Measurements from ENCODE around the gene CNTN2. TPM values are rescaled to one million over a fixed set of nuclear protein-coding genes. Genes with fewer than 3 reads are reported as not detected.

Gene CNTN2
- polyA plus RNA-seq, 4 donors = under 0.01 to 1.7 (median 0.35) TPM; not detected in 1

- Histone ChIP-seq H3K27ac (ENCODE audit: low read depth in 1 of 3, low read length in 2 of 3) (no peak overlapping the region), H3K36me3 (ENCODE audit: control insufficient read depth in 3 of 3, insufficient read depth in 2 of 3, low read depth in 1 of 3, low read length in 3 of 3) (peaks cover 3 to 16% (median 7%) of the 10 kb centered on the region in 3 donors), H3K27me3 (ENCODE audit: control insufficient read depth in 3 of 3, insufficient read depth in 3 of 3, low read length in 3 of 3) (no peaks in the 10 kb centered on the region), H3K4me1 (ENCODE audit: control insufficient read depth in 3 of 3, insufficient read depth in 2 of 3, low read depth in 1 of 3, low read length in 2 of 3) (no peaks in the 10 kb centered on the region), H3K4me3 (ENCODE audit: low read depth in 1 of 3, low read length in 3 of 3) (no peak overlapping the region), H3K9me3 (ENCODE audit: control insufficient read depth in 2 of 2, insufficient read depth in 1 of 2, low read depth in 1 of 2, low read length in 1 of 2) (no peaks in the 10 kb centered on the region)
- FAIRE-seq (no peak), DNase-seq (no peak)
Observed at GRCh38 chr1:205111354-205111753, 68.3 kb downstream of the CNTN2 start.

- Histone ChIP-seq H3K36me3 (ENCODE audit: control insufficient read depth in 3 of 3, insufficient read depth in 2 of 3, low read depth in 1 of 3, low read length in 3 of 3) (peaks cover 2 to 9% (median 3%) of the 10 kb centered on the region in 3 donors), H3K27ac (ENCODE audit: low read depth in 1 of 3, low read length in 2 of 3) (no peak overlapping the region), H3K4me3 (ENCODE audit: low read depth in 1 of 3, low read length in 3 of 3) (no peak overlapping the region), H3K9me3 (ENCODE audit: control insufficient read depth in 2 of 2, insufficient read depth in 1 of 2, low read depth in 1 of 2, low read length in 1 of 2) (no peaks in the 10 kb centered on the region), H3K27me3 (ENCODE audit: control insufficient read depth in 3 of 3, insufficient read depth in 3 of 3, low read length in 3 of 3) (no peaks in the 10 kb centered on the region), H3K4me1 (ENCODE audit: control insufficient read depth in 3 of 3, insufficient read depth in 2 of 3, low read depth in 1 of 3, low read length in 2 of 3) (peaks cover 4 to 12% (median 11%) of the 10 kb centered on the region in 3 donors)
- 58 to 72% (median 72%) methylated on average over 2 of the region's 2 CpGs for WGBS, 3 donors
- DNase-seq (no peak), FAIRE-seq (no peak)
Observed at GRCh38 chr1:205118752-205119151, 75.7 kb downstream of the CNTN2 start.

- DNase-seq (peak; percentile 98), FAIRE-seq (no peak)
- H3K36me3 ChIP-seq (ENCODE audit: control insufficient read depth in 3 of 3, insufficient read depth in 2 of 3, low read depth in 1 of 3, low read length in 3 of 3) = peaks cover 0 to 5% (median 2%) of the 10 kb centered on the region in 3 donors
- H3K27me3 ChIP-seq (ENCODE audit: control insufficient read depth in 3 of 3, insufficient read depth in 3 of 3, low read length in 3 of 3) = no peaks in the 10 kb centered on the region
- H3K4me3 ChIP-seq (ENCODE audit: low read depth in 1 of 3, low read length in 3 of 3) = peak within 1 kb of the TSS; percentile 79 to 93 (median 84)
- H3K4me1 ChIP-seq (ENCODE audit: control insufficient read depth in 3 of 3, insufficient read depth in 2 of 3, low read depth in 1 of 3, low read length in 2 of 3) = peaks cover 4 to 12% (median 11%) of the 10 kb centered on the region in 3 donors
- H3K9me3 ChIP-seq (ENCODE audit: control insufficient read depth in 2 of 2, insufficient read depth in 1 of 2, low read depth in 1 of 2, low read length in 1 of 2) = no peaks in the 10 kb centered on the region
- WGBS, 3 donors = 0% methylated on average over 46 of the region's 46 CpGs
- H3K27ac ChIP-seq (ENCODE audit: low read depth in 1 of 3, low read length in 2 of 3) = peak within 1 kb of the TSS; percentile 86 to 94 (median 86)
Observed at GRCh38 chr1:205121660-205122488, 78.9 kb downstream of the CNTN2 start, which contains the start of gene RBBP5. Gene RBBP5, minus strand, starts transcription at chr1:205121978. Its CDS starts 105 bp downstream, at chr1:205121873.

DNA sequence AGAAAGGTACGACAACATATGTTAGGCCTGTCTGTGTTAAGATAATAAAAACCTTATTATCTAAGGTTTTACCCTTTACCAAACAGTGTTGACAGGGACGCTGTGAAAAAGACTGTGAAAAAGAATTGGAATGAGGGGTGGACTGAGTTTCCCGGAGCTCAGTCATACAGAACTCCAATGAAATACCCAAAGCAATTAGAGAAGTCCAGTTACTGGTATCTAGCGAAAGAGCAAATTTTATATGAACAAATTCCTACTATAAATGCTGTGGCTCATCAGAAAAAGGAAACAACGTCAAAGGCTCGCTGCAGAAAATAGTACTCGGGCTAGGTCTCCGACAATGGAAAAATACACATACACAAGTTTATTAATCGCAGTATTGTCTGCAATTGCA lies 79.5 kb downstream of the CNTN2 start:
- Histone ChIP-seq H3K27ac (ENCODE audit: low read depth in 1 of 3, low read length in 2 of 3) (peak overlapping the region; percentile 86 to 94 (median 86)), H3K36me3 (ENCODE audit: control insufficient read depth in 3 of 3, insufficient read depth in 2 of 3, low read depth in 1 of 3, low read length in 3 of 3) (peaks cover 0 to 2% (median 2%) of the 10 kb centered on the region in 3 donors), H3K4me3 (ENCODE audit: low read depth in 1 of 3, low read length in 3 of 3) (peak overlapping the region in 2 of 3 donors; percentile 43 to 93), H3K4me1 (ENCODE audit: control insufficient read depth in 3 of 3, insufficient read depth in 2 of 3, low read depth in 1 of 3, low read length in 2 of 3) (peaks cover 4 to 12% (median 11%) of the 10 kb centered on the region in 3 donors), H3K27me3 (ENCODE audit: control insufficient read depth in 3 of 3, insufficient read depth in 3 of 3, low read length in 3 of 3) (no peaks in the 10 kb centered on the region), H3K9me3 (ENCODE audit: control insufficient read depth in 2 of 2, insufficient read depth in 1 of 2, low read depth in 1 of 2, low read length in 1 of 2) (no peaks in the 10 kb centered on the region)
- DNase-seq (no peak), FAIRE-seq (no peak)
- 10 to 17% (median 13%) methylated on average over 9 of the region's 9 CpGs for WGBS, 3 donors

- no peaks in the 10 kb centered on the region for H3K9me3 ChIP-seq (ENCODE audit: control insufficient read depth in 2 of 2, insufficient read depth in 1 of 2, low read depth in 1 of 2, low read length in 1 of 2)
- H3K4me3 ChIP-seq (ENCODE audit: low read depth in 1 of 3, low read length in 3 of 3) = no peak overlapping the region
- H3K4me1 ChIP-seq (ENCODE audit: control insufficient read depth in 3 of 3, insufficient read depth in 2 of 3, low read depth in 1 of 3, low read length in 2 of 3) = peaks cover 4 to 11% (median 8%) of the 10 kb centered on the region in 3 donors
- FAIRE-seq = no peak
- no peaks in the 10 kb centered on the region for H3K36me3 ChIP-seq (ENCODE audit: control insufficient read depth in 3 of 3, insufficient read depth in 2 of 3, low read depth in 1 of 3, low read length in 3 of 3)
- no peak overlapping the region for H3K27ac ChIP-seq (ENCODE audit: low read depth in 1 of 3, low read length in 2 of 3)
- no peak for DNase-seq
- 77 to 90% (median 85%) methylated on average over 7 of the region's 7 CpGs for WGBS, 3 donors
- no peaks in the 10 kb centered on the region for H3K27me3 ChIP-seq (ENCODE audit: control insufficient read depth in 3 of 3, insufficient read depth in 3 of 3, low read length in 3 of 3)
Observed at GRCh38 chr1:205124726-205125125, 81.7 kb downstream of the CNTN2 start.

GRCh38 chr1:205127646-205128045 lies 84.6 kb downstream of the CNTN2 start:
- H3K4me1 ChIP-seq (ENCODE audit: control insufficient read depth in 3 of 3, insufficient read depth in 2 of 3, low read depth in 1 of 3, low read length in 2 of 3) = no peaks in the 10 kb centered on the region
- no peaks in the 10 kb centered on the region for H3K36me3 ChIP-seq (ENCODE audit: control insufficient read depth in 3 of 3, insufficient read depth in 2 of 3, low read depth in 1 of 3, low read length in 3 of 3)
- no peaks in the 10 kb centered on the region for H3K9me3 ChIP-seq (ENCODE audit: control insufficient read depth in 2 of 2, insufficient read depth in 1 of 2, low read depth in 1 of 2, low read length in 1 of 2)
- FAIRE-seq = no peak
- no peak overlapping the region for H3K27ac ChIP-seq (ENCODE audit: low read depth in 1 of 3, low read length in 2 of 3)
- H3K4me3 ChIP-seq (ENCODE audit: low read depth in 1 of 3, low read length in 3 of 3) = no peak overlapping the region
- H3K27me3 ChIP-seq (ENCODE audit: control insufficient read depth in 3 of 3, insufficient read depth in 3 of 3, low read length in 3 of 3) = no peaks in the 10 kb centered on the region
- DNase-seq = no peak
- 88 to 89% (median 89%) methylated on average over 3 of the region's 3 CpGs for whole genome bisulfite sequencing, 3 donors

Other genes with a start within 250 kb of the CNTN2 start
- 1 to 10 TPM in 3 of 4 donors, under 1 TPM in 1; 0.22 to 5.8 (median 3.0) TPM for gene NFASC, start 172.3 kb upstream of the CNTN2 start, polyA plus RNA-seq
- gene TMEM81, start 41.2 kb downstream of the CNTN2 start, polyA plus RNA-seq = 1 to 10 TPM; 1.4 to 2.8 (median 1.9) TPM
- gene RBBP5, start 78.8 kb downstream of the CNTN2 start, polyA plus RNA-seq = 10 to 100 TPM in 1 of 4 donors, 1 to 10 TPM in 3; 5.9 to 14.4 (median 7.1) TPM
- gene DSTYK, start 168.5 kb downstream of the CNTN2 start, polyA plus RNA-seq = 1 to 10 TPM; 1.1 to 4.8 (median 2.3) TPM
- 1 to 10 TPM in 2 of 4 donors, under 1 TPM in 2; 0.54 to 1.7 (median 0.96) TPM for gene TMCC2, start 184.7 kb downstream of the CNTN2 start, polyA plus RNA-seq